ENCODE measurements around the gene ZRANB3. TPM values are rescaled to one million over a fixed set of nuclear protein-coding genes. Genes with fewer than 3 reads are reported as not detected.

Gene ZRANB3
- total and polyA plus RNA-seq, 12 donors, result 0.66 to 5.7 (median 2.2) TPM

GRCh38 chr2:135471106-135471505, 59.9 kb downstream of the ZRANB3 start:
- Histone ChIP-seq H3K27ac (no peak overlapping the region), H3K4me1 (no peaks in the 10 kb centered on the region), H3K9me3 (no peaks in the 10 kb centered on the region), H3K27me3 (no peaks in the 10 kb centered on the region), H3K36me3 (no peaks in the 10 kb centered on the region), H3K4me3 (no peak overlapping the region)
- no peak for DNase-seq
- ATAC-seq, result no peak
- no peak for TF ChIP-seq CTCF (IDR thresholded peaks at IDR 0.05)
- intact Hi-C loops (cut with DNase I), result loop anchor here in 6 of 10 donors (5.0 to 10.0 kb wide), 3 partner anchors 134 to 241 kb away; no protein-coding TSS in a partner anchor

DNA sequence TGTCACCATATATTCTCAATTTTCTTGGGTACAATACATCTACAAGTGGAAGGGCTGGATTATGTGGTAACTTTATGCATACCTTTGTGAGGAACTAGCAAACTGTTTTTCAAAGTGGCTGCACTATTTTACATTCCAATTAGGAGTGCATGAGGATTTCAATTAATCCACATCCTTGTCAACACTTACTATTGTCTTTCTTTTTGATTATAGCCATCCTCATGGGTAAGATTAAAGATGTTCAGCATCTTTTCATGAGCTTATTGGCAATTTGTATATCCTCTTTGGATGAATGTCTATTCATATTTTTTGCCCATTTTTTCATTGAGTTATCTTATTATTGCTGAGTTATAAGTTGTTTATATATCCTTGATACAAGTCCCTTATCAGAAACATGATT, 73.7 kb downstream of the ZRANB3 start:
- no peaks in the 10 kb centered on the region for H3K27me3 ChIP-seq
- ATAC-seq, result no peak
- H3K36me3 ChIP-seq, result no peaks in the 10 kb centered on the region
- intact Hi-C loops (cut with DNase I), result no loop called here
- H3K27ac ChIP-seq, result no peak overlapping the region
- no peak overlapping the region for H3K4me3 ChIP-seq
- no peak for TF ChIP-seq CTCF (IDR thresholded peaks at IDR 0.05)
- peaks cover 0 to 35% (median 17%) of the 10 kb centered on the region in 11 donors for H3K9me3 ChIP-seq
- no peak for DNase-seq
- H3K4me1 ChIP-seq, result no peaks in the 10 kb centered on the region

DNA sequence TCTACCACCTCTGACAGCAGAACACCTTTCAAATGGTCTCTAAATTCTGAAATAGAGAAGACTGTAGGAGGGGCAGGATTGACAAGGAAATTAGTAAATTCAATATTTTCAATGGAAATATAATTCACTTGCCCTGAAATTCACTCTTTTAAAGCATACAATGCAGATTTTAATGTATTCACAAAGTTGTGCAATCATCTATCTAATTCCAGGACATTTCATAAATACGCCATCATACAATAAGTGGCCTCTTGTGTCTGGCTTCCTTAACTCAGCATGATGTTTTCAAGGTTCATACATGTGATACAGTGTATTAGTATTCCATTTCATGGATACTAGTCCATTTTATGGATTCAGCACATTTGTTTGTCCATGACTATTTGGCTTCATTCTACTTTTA, 74.2 kb downstream of the ZRANB3 start:
- Histone ChIP-seq H3K4me3 (no peak overlapping the region), H3K36me3 (no peaks in the 10 kb centered on the region), H3K27me3 (no peaks in the 10 kb centered on the region), H3K9me3 (peaks cover 0 to 39% (median 21%) of the 10 kb centered on the region in 11 donors), H3K4me1 (no peaks in the 10 kb centered on the region), H3K27ac (no peak overlapping the region)
- 99 to 100% methylated on average over 1 of the region's 1 CpG for WGBS, 2 donors
- intact Hi-C loops (cut with DNase I), result no loop called here
- ATAC-seq (no peak), DNase-seq (no peak)
- no peak for TF ChIP-seq CTCF (IDR thresholded peaks at IDR 0.05)

DNA sequence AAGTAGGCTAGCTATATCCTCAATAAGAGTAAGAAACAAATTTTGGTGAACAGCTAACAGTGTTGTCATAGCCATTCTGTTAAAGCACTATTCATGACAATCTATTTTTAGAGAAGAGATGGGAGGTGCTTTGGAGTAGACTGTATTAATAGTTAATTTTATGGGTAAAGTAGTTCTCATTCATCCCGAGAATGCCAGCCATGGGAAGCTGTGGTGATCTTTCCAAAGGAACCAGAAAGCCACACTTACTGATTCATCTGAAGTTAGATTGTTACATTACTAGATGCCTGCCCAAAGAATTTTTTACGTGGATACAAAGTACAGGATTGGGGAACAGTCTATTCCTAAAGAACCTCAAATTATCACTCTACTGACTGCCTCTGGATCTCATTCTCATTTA, 74.6 kb downstream of the ZRANB3 start:
- TF ChIP-seq CTCF (IDR thresholded peaks at IDR 0.05), result no peak
- WGBS, 2 donors, result 91 to 94% methylated on average over 2 of the region's 2 CpGs
- H3K4me1 ChIP-seq, result no peaks in the 10 kb centered on the region

More for the DNA sequence above, 74.6 kb downstream of the ZRANB3 start:
- H3K4me3 ChIP-seq, result no peak overlapping the region
- intact Hi-C loops (cut with DNase I), result no loop called here
- H3K27ac ChIP-seq, result no peak overlapping the region
- no peaks in the 10 kb centered on the region for H3K27me3 ChIP-seq
- peaks cover 0 to 43% (median 23%) of the 10 kb centered on the region in 11 donors for H3K9me3 ChIP-seq
- ATAC-seq (no peak), DNase-seq (no peak)
- no peaks in the 10 kb centered on the region for H3K36me3 ChIP-seq
